Smooth muscle cell (in vitro differentiated cells): ENCODE measurements around the gene GGCT. TPM values are rescaled to one million over a fixed set of nuclear protein-coding genes. Genes with fewer than 3 reads are reported as not detected.

Experiments
- DNase-seq: peaks from one replicate; lab custom pipeline; 2025; ENCODE audit not compliant: unreplicated experiment; lab: John Stamatoyannopoulos, UW
- H2AFZ ChIP-seq: fragments of 200-600 bp; sonication (generic); 2 replicates; pipeline ENCODE4 v1.6.0; 2016; ENCODE audit warnings: antibody characterized with exemption, low read depth, mild to moderate bottlenecking
- H3F3A ChIP-seq: fragments of 200-600 bp; sonication (generic); 2 replicates; pipeline ENCODE4 v1.6.0; 2017; ENCODE audit warnings: antibody characterized with exemption, low read depth
- H3K27ac ChIP-seq: fragments of 200-600 bp; sonication (generic); 2 replicates; pipeline ENCODE4 v1.5.1; 2016; ENCODE audit warnings: low read depth, mild to moderate bottlenecking
- H3K27me3 ChIP-seq: fragments of 200-600 bp; sonication (generic); 2 replicates; pipeline ENCODE4 v1.6.1; 2016; ENCODE audit warnings: low read depth, mild to moderate bottlenecking
- H3K36me3 ChIP-seq: fragments of 200-600 bp; sonication (generic); 2 replicates; pipeline ENCODE4 v1.5.1; 2016; ENCODE audit warnings: low read depth
- H3K4me1 ChIP-seq: fragments of 200-600 bp; sonication (generic); 2 replicates; pipeline ENCODE4 v1.5.1; 2016; ENCODE audit warnings: low read depth
- H3K4me2 ChIP-seq: fragments of 200-600 bp; sonication (generic); 2 replicates; pipeline ENCODE4 v1.6.0; 2016; ENCODE audit warnings: mild to moderate bottlenecking
- H3K4me3 ChIP-seq: fragments of 200-600 bp; sonication (generic); 2 replicates; pipeline ENCODE4 v1.5.1; 2016; ENCODE audit warnings: mild to moderate bottlenecking
- H3K79me2 ChIP-seq: fragments of 200-600 bp; sonication (generic); 2 replicates; pipeline ENCODE4 v1.6.0; 2016; ENCODE audit warnings: low read depth, mild to moderate bottlenecking
- H3K9ac ChIP-seq: fragments of 200-600 bp; sonication (generic); 2 replicates; pipeline ENCODE4 v1.6.0; 2016; ENCODE audit warnings: low read depth
- H3K9me3 ChIP-seq: fragments of 200-600 bp; sonication (generic); replicated peaks from 2 replicates; pipeline ENCODE4 v1.5.1; 2016; ENCODE audit warnings: low read depth
- H4K20me1 ChIP-seq: fragments of 200-600 bp; sonication (generic); 2 replicates; pipeline ENCODE4 v1.6.0; 2016; ENCODE audit warnings: low read depth
- CTCF ChIP-seq: fragments of 200-600 bp; sonication (generic); IDR thresholded peaks from 2 replicates; pipeline ENCODE4 v1.5.1; 2017; ENCODE audit warnings: borderline replicate concordance, mild to moderate bottlenecking, antibody characterized with exemption; ENCODE audit not compliant: insufficient read depth, poor library complexity, severe bottlenecking
- WGBS: methylation state at CpG from one replicate; pipeline ENCODE4 v1.1.7; 2016; ENCODE audit warnings: low lambda C conversion rate; 5-methylcytosine and 5-hydroxymethylcytosine counted together
- polyA plus RNA-seq: library from polyadenylated mRNA; unstranded; fragments of >200 nt; fragmentation: Nextera tagmentation; extraction: Ambion mirVana; gene quantifications from 2 replicates; pipeline ENCODE4 v1.2.1, GENCODE V29; 2016
- total RNA-seq: library from RNA; depleted of rRNA; stranded (reverse); fragments of >200 nt; gene quantifications from 2 replicates; pipeline ENCODE4 v1.2.3, GENCODE V29; 2014

Gene GGCT
- total and polyA plus RNA-seq, 2 experiments from 2014 or later: 36.9 to 53.1 TPM

GRCh38 chr7:30476459-30477145, 28.0 kb downstream of the GGCT start:
- TF ChIP-seq CTCF: no peak
- DNase-seq: no peak
- peak overlapping the region; percentile 90 for H3K27ac ChIP-seq
- H3K79me2 ChIP-seq: no peaks in the 10 kb centered on the region
- H3F3A ChIP-seq: peaks cover 47% of the 10 kb centered on the region
- H3K9ac ChIP-seq: peak overlapping the region; percentile 58
- peaks cover 14% of the 10 kb centered on the region for H4K20me1 ChIP-seq
- H3K4me3 ChIP-seq: peak overlapping the region; percentile 94
- H3K4me1 ChIP-seq: peaks cover 21% of the 10 kb centered on the region
- no peaks in the 10 kb centered on the region for H3K9me3 ChIP-seq
- H3K4me2 ChIP-seq: peak overlapping the region; percentile 93
- no peaks in the 10 kb centered on the region for H3K27me3 ChIP-seq
- no peaks in the 10 kb centered on the region for H3K36me3 ChIP-seq
- no peak overlapping the region for H2AFZ ChIP-seq
- WGBS: 31% methylated on average over 10 of the region's 10 CpGs

- H4K20me1 ChIP-seq: peaks cover 21% of the 10 kb centered on the region
- H3K79me2 ChIP-seq: no peaks in the 10 kb centered on the region
- H3F3A ChIP-seq: peaks cover 54% of the 10 kb centered on the region
- H3K9me3 ChIP-seq: no peaks in the 10 kb centered on the region
- H3K27ac ChIP-seq: peak overlapping the region; percentile 90
- 43% methylated on average over 6 of the region's 6 CpGs for WGBS
- peak overlapping the region; percentile 93 for H3K4me2 ChIP-seq
- H3K9ac ChIP-seq: peak overlapping the region; percentile 48
- TF ChIP-seq CTCF: no peak
- H2AFZ ChIP-seq: no peak overlapping the region
- H3K36me3 ChIP-seq: no peaks in the 10 kb centered on the region
- no peak overlapping the region for H3K4me3 ChIP-seq
- DNase-seq: no peak
- H3K27me3 ChIP-seq: no peaks in the 10 kb centered on the region
- peaks cover 27% of the 10 kb centered on the region for H3K4me1 ChIP-seq
Measured at GRCh38 chr7:30475580-30475979, 29.0 kb downstream of the GGCT start.

- H3K4me3 ChIP-seq: no peak overlapping the region
- DNase-seq: no peak
- H3K4me2 ChIP-seq: peak overlapping the region; percentile 93
- peaks cover 21% of the 10 kb centered on the region for H4K20me1 ChIP-seq
- 11% methylated on average over 2 of the region's 2 CpGs for WGBS
- H3K9me3 ChIP-seq: no peaks in the 10 kb centered on the region
- H3K27me3 ChIP-seq: no peaks in the 10 kb centered on the region
- H3K79me2 ChIP-seq: no peaks in the 10 kb centered on the region
- H3K27ac ChIP-seq: peak overlapping the region; percentile 90
- H3F3A ChIP-seq: peaks cover 61% of the 10 kb centered on the region
- peak overlapping the region; percentile 48 for H3K9ac ChIP-seq
- peaks cover 30% of the 10 kb centered on the region for H3K4me1 ChIP-seq
- H2AFZ ChIP-seq: no peak overlapping the region
- no peak for TF ChIP-seq CTCF
- no peaks in the 10 kb centered on the region for H3K36me3 ChIP-seq
Measured at GRCh38 chr7:30474893-30475292, 29.7 kb downstream of the GGCT start.

GRCh38 chr7:30474485-30474884, 30.1 kb downstream of the GGCT start:
- peaks cover 21% of the 10 kb centered on the region for H4K20me1 ChIP-seq
- peaks cover 64% of the 10 kb centered on the region for H3F3A ChIP-seq
- H3K27ac ChIP-seq: peak overlapping the region; percentile 90
- H2AFZ ChIP-seq: no peak overlapping the region
- no peak overlapping the region for H3K4me3 ChIP-seq
- no peaks in the 10 kb centered on the region for H3K36me3 ChIP-seq
- no peaks in the 10 kb centered on the region for H3K9me3 ChIP-seq
- no peak for DNase-seq
- no peak for TF ChIP-seq CTCF
- H3K79me2 ChIP-seq: no peaks in the 10 kb centered on the region
- no peak overlapping the region for H3K9ac ChIP-seq
- H3K27me3 ChIP-seq: no peaks in the 10 kb centered on the region
- peak overlapping the region; percentile 30 for H3K4me2 ChIP-seq
- H3K4me1 ChIP-seq: peaks cover 30% of the 10 kb centered on the region
- 94% methylated on average over 10 of the region's 10 CpGs for WGBS
